ENCODE data around the gene HIVEP3.

Gene HIVEP3

DNA sequence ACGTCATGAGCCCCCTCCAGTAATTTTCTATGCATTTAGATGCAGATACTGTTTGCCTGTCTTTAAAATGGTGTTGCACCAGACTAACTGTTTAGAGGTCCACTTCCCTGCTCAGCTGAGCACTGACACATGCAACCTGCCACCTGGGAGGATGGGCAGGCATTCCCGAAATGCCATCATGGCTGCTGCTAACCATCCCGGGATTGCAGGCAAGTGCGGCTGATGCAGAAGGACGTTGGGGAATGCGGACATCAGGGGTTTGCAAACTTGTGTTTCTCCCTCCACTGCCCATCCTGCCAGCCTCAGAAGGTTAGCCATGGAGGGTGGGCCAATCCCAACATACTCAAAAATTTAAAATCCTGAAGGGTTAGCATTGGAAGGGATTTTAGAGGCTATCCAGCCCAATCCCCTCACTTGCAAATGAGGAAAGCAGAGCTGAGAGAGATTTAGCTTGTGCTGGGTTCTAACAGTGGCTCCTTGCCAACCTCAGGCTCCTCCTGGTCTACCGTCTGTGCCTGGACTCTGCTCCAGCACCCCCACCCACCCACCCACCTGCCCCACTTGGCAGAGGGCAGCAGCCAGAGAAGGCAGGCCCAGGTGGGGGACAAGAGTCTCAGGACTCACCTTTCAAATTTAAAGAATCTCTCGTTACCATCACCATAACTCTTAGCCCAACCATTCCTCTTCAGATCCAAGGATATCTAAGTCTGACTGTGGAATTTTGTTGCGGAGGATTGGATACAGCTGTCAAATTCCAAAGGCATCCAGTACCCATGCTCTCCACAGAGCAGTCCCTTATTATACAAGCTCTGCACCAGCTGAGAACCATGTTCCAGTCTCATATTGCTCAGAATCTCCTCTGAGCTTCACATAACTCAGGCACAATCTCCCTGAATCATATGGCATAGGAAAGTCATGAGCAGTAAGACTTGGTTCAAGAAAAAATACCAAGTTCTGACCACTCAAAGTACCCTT lies 34.2 kb downstream of the HIVEP3 start:
- Histone ChIP-seq H3K36me3 (ENCODE audit: insufficient read depth, low read length) (no peaks in the 10 kb centered on the region), H3K4me3 (ENCODE audit: low read length) (no peak overlapping the region), H3K4me1 (ENCODE audit: insufficient read depth, low read length) (peaks cover 9% of the 10 kb centered on the region), H3K9me3 (ENCODE audit: low read length) (no peaks in the 10 kb centered on the region), H2AFZ (ENCODE audit: low read depth, low read length) (no peak overlapping the region), H3K27me3 (ENCODE audit: insufficient read depth, low read length) (no peaks in the 10 kb centered on the region)

DNA sequence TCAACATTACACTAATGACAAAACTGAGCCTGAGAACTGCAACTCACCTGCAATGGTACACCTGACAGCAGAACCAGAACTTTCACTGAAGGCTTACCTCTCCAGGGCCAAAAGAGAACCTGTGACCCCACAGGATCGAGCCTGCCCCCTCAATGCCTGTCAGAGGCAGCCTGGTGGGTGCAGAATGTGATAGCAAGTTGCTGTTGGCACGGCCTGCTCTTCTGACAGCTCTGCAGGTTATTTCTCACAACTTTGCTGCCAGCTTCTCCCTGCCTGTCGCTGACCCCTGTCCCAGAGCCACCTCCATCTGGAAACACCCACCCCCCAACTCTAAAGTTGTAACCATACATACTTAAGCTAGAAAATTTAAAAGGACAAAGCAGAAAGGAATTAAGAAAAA lies 35.2 kb downstream of the HIVEP3 start:
- no peak overlapping the region for H3K4me3 ChIP-seq (ENCODE audit: low read length)
- H2AFZ ChIP-seq (ENCODE audit: low read depth, low read length), result no peak overlapping the region
- H3K27me3 ChIP-seq (ENCODE audit: insufficient read depth, low read length), result no peaks in the 10 kb centered on the region
- H3K36me3 ChIP-seq (ENCODE audit: insufficient read depth, low read length), result no peaks in the 10 kb centered on the region
- H3K9me3 ChIP-seq (ENCODE audit: low read length), result no peaks in the 10 kb centered on the region
- H3K4me1 ChIP-seq (ENCODE audit: insufficient read depth, low read length), result peaks cover 9% of the 10 kb centered on the region

- H3K4me1 ChIP-seq (ENCODE audit: insufficient read depth, low read length), result peaks cover 9% of the 10 kb centered on the region
- H2AFZ ChIP-seq (ENCODE audit: low read depth, low read length), result no peak overlapping the region
- no peaks in the 10 kb centered on the region for H3K36me3 ChIP-seq (ENCODE audit: insufficient read depth, low read length)
- no peaks in the 10 kb centered on the region for H3K27me3 ChIP-seq (ENCODE audit: insufficient read depth, low read length)
- H3K4me3 ChIP-seq (ENCODE audit: low read length), result no peak overlapping the region
- H3K9me3 ChIP-seq (ENCODE audit: low read length), result no peaks in the 10 kb centered on the region
These were observed 36.2 kb downstream of the HIVEP3 start for GRCh38 chr1:41882486-41882885.

DNA sequence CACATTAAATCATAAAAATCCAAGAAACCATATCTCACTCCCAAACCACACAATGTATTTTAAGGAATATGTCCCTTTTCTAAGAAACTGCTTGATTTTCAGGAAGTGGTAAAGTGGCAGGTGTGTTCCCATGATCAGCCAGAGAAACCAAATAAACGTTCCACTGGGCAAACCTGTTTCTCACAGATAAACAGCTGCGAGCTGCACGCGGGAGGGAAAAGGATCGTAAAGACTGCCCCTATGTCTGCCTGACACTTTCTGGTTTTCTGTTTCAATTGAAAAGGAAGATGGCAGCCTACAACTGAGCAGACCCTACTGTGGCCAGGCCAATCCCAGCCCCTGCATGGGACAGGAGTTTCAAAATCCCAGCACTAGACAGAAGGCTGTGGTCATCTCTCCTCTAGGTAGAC lies 36.6 kb downstream of the HIVEP3 start:
- H3K27me3 ChIP-seq (ENCODE audit: insufficient read depth, low read length), result no peaks in the 10 kb centered on the region
- H3K36me3 ChIP-seq (ENCODE audit: insufficient read depth, low read length), result no peaks in the 10 kb centered on the region
- H3K4me3 ChIP-seq (ENCODE audit: low read length), result no peak overlapping the region
- H3K4me1 ChIP-seq (ENCODE audit: insufficient read depth, low read length), result peaks cover 9% of the 10 kb centered on the region
- H3K9me3 ChIP-seq (ENCODE audit: low read length), result no peaks in the 10 kb centered on the region
- no peak overlapping the region for H2AFZ ChIP-seq (ENCODE audit: low read depth, low read length)

DNA sequence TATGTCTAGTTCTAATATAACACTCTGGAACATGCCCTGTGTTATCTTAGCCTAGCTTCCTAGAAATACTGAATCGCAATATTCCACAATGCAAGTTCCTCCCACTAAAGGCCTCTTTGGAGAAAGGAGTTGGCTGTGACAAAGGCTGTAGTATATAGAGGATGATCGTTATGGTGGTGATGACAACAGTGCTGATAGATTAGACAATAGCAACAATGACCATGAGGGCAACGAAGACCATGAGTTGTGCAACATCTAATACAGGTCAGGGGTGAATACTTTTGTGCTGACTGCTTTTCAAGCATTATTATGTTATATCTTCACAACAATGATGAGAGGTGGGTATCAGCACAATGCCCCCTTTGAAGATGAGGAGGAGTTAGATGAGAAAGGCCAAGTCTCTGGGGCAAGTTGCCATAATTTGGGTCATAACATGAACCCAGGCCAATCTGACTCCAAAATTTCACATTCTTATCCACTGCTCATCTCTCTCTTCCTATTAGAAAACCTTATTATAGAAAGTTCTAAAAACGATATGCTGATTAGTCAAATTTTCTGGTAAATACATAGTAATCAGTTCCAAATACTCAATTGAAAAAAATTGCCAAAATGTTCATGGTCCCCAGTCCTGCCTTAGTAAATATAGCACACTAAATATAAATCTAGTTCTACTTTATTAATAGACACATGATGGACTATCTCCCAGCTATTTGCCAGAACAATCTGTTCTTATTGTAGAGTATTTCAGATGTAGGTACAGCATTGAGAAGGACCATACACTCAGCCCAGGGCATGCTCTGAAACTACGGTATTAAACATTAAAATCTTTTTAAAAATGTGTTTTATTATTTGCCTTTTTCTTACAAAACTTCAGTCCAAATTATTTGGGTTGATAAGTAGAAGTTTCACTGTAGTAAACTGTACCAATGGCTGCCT lies 37.5 kb downstream of the HIVEP3 start:
- no peaks in the 10 kb centered on the region for H3K27me3 ChIP-seq (ENCODE audit: insufficient read depth, low read length)
- no peak overlapping the region for H2AFZ ChIP-seq (ENCODE audit: low read depth, low read length)
- no peaks in the 10 kb centered on the region for H3K9me3 ChIP-seq (ENCODE audit: low read length)
- no peak overlapping the region for H3K4me3 ChIP-seq (ENCODE audit: low read length)
- peaks cover 12% of the 10 kb centered on the region for H3K4me1 ChIP-seq (ENCODE audit: insufficient read depth, low read length)
- H3K36me3 ChIP-seq (ENCODE audit: insufficient read depth, low read length), result no peaks in the 10 kb centered on the region

DNA sequence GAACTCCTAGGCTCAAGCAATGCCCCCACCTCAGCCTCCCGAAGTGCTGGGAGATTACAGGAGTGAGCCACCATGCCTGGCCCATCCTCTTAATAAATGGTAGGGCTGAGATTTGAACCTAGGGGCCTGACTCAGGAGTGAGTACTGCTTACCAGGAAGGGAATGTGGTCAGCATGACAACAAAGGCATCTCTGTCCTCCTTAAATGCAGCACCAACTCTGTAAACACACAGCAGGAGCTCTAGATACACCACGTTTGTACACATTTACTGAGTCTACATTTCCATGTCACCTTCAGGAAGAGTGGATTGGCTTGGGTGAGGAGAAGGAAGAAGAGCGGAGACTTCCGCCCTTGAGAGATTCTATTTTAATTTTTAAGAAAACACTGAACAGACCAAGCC lies 38.5 kb downstream of the HIVEP3 start:
- no peaks in the 10 kb centered on the region for H3K27me3 ChIP-seq (ENCODE audit: insufficient read depth, low read length)
- H3K4me3 ChIP-seq (ENCODE audit: low read length), result no peak overlapping the region
- peaks cover 12% of the 10 kb centered on the region for H3K4me1 ChIP-seq (ENCODE audit: insufficient read depth, low read length)
- no peaks in the 10 kb centered on the region for H3K36me3 ChIP-seq (ENCODE audit: insufficient read depth, low read length)
- H2AFZ ChIP-seq (ENCODE audit: low read depth, low read length), result no peak overlapping the region
- H3K9me3 ChIP-seq (ENCODE audit: low read length), result no peaks in the 10 kb centered on the region

GRCh38 chr1:41879617-41880016 lies 39.1 kb downstream of the HIVEP3 start:
- Histone ChIP-seq H3K9me3 (ENCODE audit: low read length) (no peaks in the 10 kb centered on the region), H3K36me3 (ENCODE audit: insufficient read depth, low read length) (no peaks in the 10 kb centered on the region), H3K4me3 (ENCODE audit: low read length) (no peak overlapping the region), H2AFZ (ENCODE audit: low read depth, low read length) (no peak overlapping the region), H3K27me3 (ENCODE audit: insufficient read depth, low read length) (no peaks in the 10 kb centered on the region), H3K4me1 (ENCODE audit: insufficient read depth, low read length) (peaks cover 12% of the 10 kb centered on the region)

DNA sequence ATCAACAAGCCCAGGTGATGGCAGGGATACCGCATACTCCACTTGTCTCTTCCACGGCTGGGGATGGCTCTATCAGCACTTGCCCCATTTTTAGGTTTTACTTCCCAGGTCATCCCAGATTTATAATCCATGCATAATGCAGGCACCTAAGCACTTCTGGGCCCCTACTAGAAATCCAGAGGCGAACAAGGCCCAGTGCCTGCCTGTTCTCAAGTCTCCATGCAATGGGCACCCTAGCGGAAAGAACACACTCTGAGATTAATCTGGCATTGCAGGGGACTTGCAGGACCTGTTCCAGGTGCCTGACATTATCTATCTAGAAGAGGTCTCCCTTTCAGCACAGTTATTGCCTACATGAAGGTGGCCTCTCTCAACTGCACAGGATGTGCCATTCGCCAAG lies 39.8 kb downstream of the HIVEP3 start:
- H2AFZ ChIP-seq (ENCODE audit: low read depth, low read length), result no peak overlapping the region
- H3K27me3 ChIP-seq (ENCODE audit: insufficient read depth, low read length), result no peaks in the 10 kb centered on the region
- peaks cover 12% of the 10 kb centered on the region for H3K4me1 ChIP-seq (ENCODE audit: insufficient read depth, low read length)
- no peaks in the 10 kb centered on the region for H3K36me3 ChIP-seq (ENCODE audit: insufficient read depth, low read length)
- no peak overlapping the region for H3K4me3 ChIP-seq (ENCODE audit: low read length)
- H3K9me3 ChIP-seq (ENCODE audit: low read length), result no peaks in the 10 kb centered on the region

GRCh38 chr1:41878495-41878894 lies 40.2 kb downstream of the HIVEP3 start:
- Histone ChIP-seq H2AFZ (ENCODE audit: low read depth, low read length) (no peak overlapping the region), H3K36me3 (ENCODE audit: insufficient read depth, low read length) (no peaks in the 10 kb centered on the region), H3K4me3 (ENCODE audit: low read length) (no peak overlapping the region), H3K27me3 (ENCODE audit: insufficient read depth, low read length) (no peaks in the 10 kb centered on the region), H3K9me3 (ENCODE audit: low read length) (no peaks in the 10 kb centered on the region), H3K4me1 (ENCODE audit: insufficient read depth, low read length) (peaks cover 12% of the 10 kb centered on the region)

DNA sequence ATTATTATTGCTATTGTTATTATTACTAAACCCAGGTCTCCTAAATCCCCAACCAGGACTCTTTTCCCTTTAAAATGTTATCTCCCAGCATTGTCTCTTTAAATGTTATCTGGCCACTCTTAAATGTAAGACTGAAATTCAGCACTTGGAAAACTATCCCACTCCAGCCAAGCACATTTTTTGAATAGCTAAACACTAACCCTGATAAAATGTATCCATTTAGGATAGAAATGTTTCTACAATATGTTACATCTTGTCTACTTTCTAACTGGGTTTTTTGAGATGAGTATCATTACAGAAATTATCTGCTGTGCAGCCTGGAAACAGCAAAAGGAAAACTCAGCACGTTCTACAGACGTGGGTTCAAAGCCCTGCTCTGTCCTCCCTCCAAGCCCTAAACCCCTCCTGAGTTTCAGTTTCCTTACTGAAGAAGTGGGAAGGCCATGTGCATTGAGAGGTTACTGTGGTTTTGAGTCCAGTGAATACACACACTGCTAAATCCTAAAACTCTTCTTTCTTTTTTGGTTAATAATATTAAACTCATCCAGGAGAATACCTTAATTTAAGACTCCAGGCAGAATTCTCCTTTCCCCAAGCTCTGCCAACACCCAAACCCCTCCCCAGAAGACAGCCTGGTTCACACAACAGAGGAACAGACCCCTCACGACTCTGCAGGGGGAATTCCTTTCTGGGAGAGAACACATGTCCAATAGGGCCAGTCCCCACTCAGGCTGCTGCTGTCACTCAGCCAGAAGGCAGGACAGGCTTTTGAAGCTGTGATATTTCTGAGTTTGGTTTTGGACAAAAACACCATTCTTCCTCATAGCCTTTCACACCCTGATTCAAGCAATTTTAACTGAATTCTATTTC lies 41.9 kb downstream of the HIVEP3 start:
- H3K4me1 ChIP-seq (ENCODE audit: insufficient read depth, low read length), result peaks cover 12% of the 10 kb centered on the region
- H3K36me3 ChIP-seq (ENCODE audit: insufficient read depth, low read length), result no peaks in the 10 kb centered on the region
- H3K4me3 ChIP-seq (ENCODE audit: low read length), result no peak overlapping the region
- H3K9me3 ChIP-seq (ENCODE audit: low read length), result no peaks in the 10 kb centered on the region
- H2AFZ ChIP-seq (ENCODE audit: low read depth, low read length), result no peak overlapping the region
- H3K27me3 ChIP-seq (ENCODE audit: insufficient read depth, low read length), result no peaks in the 10 kb centered on the region

DNA sequence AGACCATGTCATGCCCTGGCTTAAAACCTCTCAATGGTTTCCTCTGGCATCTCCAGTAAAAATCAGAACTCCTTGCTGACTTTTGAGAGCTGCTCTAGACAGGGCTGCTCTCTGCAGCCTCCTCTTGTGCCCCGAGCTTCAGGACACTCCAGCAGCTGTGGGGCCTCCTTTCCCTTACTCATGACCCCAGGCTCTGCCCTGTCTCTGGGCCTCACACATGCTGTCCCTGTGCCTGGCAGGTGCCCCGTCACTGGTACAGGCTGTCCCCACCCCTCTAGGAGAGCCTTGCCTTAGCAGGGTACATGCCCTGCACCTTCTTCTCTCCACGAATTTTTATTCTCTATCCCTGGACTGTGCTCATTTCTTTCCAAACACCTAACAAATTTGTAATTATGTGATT lies 43.2 kb downstream of the HIVEP3 start:
- no peaks in the 10 kb centered on the region for H3K27me3 ChIP-seq (ENCODE audit: insufficient read depth, low read length)
- no peaks in the 10 kb centered on the region for H3K9me3 ChIP-seq (ENCODE audit: low read length)
- no peak overlapping the region for H3K4me3 ChIP-seq (ENCODE audit: low read length)
- H3K4me1 ChIP-seq (ENCODE audit: insufficient read depth, low read length), result peaks cover 5% of the 10 kb centered on the region
- H3K36me3 ChIP-seq (ENCODE audit: insufficient read depth, low read length), result no peaks in the 10 kb centered on the region
- no peak overlapping the region for H2AFZ ChIP-seq (ENCODE audit: low read depth, low read length)

- Histone ChIP-seq H3K9me3 (ENCODE audit: low read length) (no peaks in the 10 kb centered on the region), H3K27me3 (ENCODE audit: insufficient read depth, low read length) (no peaks in the 10 kb centered on the region), H2AFZ (ENCODE audit: low read depth, low read length) (no peak overlapping the region), H3K36me3 (ENCODE audit: insufficient read depth, low read length) (no peaks in the 10 kb centered on the region), H3K4me3 (ENCODE audit: low read length) (no peak overlapping the region), H3K4me1 (ENCODE audit: insufficient read depth, low read length) (peaks cover 4% of the 10 kb centered on the region)
These were observed 43.8 kb downstream of the HIVEP3 start for GRCh38 chr1:41874903-41875411.
